ENCODE data around the gene HDAC4. TPM values are rescaled to one million over a fixed set of nuclear protein-coding genes. Genes with fewer than 3 reads are reported as not detected.
"Not testable (repeated sequence)": the region's sequence is repeated elsewhere in the genome, so short reads cannot be mapped to it uniquely, and the experiment has no call there.

Gene HDAC4
- total RNA-seq, result 19.6 and 20.3 TPM in 2 replicates

- H3K4me3 ChIP-seq (ENCODE audit: low read depth, low read length), result peak within 1 kb of the TSS; percentile 93
- TF ChIP-seq, protein P1, sequence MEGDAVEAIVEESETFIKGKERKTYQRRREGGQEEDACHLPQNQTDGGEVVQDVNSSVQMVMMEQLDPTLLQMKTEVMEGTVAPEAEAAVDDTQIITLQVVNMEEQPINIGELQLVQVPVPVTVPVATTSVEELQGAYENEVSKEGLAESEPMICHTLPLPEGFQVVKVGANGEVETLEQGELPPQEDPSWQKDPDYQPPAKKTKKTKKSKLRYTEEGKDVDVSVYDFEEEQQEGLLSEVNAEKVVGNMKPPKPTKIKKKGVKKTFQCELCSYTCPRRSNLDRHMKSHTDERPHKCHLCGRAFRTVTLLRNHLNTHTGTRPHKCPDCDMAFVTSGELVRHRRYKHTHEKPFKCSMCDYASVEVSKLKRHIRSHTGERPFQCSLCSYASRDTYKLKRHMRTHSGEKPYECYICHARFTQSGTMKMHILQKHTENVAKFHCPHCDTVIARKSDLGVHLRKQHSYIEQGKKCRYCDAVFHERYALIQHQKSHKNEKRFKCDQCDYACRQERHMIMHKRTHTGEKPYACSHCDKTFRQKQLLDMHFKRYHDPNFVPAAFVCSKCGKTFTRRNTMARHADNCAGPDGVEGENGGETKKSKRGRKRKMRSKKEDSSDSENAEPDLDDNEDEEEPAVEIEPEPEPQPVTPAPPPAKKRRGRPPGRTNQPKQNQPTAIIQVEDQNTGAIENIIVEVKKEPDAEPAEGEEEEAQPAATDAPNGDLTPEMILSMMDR (IDR thresholded peaks at IDR 0.05; ENCODE audit: insufficient read depth, low read depth, low read length), result no peak
- no peak for DNase-seq (ENCODE audit: low read depth)
Observed at GRCh38 chr2:239400596-239401066, at the start of gene HDAC4. Gene HDAC4 (minus strand): TSS chr2:239401020. CDS start chr2:239352699, 48,321 bp downstream.

DNA sequence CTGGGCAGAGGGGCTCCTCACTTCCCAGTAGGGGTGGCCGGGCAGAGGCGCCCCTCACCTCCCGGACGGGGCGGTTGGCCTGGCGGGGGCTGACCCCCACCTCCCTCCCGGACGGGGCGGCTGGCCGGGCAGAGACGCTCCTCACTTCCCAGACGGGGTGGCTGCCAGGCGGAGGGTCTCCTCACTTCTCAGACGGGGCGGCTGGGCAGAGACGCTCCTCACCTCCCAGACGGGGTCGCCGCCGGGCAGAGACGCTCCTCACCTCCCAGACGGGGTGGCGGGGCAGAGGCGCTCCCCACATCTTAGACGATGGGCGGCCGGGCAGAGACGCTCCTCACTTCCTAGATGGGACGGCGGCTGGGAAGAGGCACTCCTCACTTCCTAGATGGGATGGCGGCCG, 48.6 kb upstream of the HDAC4 start:
- not testable (repeated sequence) for H3K4me3 ChIP-seq (ENCODE audit: low read depth, low read length); DNase-seq (ENCODE audit: low read depth)

DNA sequence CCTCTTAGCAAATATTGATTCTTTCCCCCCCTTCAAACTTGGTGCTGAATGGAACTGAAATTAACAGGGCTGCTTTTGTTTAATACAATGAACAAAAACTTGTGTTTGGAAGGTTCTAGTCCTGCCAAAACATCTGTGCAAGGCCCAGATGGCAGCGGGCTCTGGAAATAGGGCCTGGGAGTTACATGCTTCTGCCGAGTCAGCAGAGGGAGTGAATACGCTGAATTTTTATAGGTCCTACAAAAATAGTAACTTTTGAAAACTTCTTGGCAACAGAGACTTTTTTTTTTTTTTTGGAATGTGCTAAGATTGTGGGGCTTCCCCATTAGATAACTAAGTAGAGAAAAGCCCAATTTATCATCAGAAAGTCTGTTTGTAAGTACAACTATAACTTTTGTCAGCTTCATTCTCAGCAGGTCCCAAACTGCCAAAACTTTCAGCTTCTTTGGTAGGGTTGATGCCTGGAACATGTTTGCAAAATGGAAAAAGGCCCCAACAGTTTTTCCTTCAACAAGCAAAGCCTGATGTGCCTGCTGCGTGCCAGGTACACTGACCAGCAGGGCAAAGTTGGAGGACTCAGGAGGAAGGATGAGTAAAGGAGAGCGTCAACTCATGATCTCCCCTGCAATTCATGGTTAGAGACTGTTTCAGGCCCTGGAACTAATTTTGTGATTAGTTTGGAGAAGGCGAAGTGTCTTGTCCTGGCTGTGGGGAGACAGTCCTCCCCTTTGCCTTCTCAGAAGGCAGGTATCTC, 45.1 kb upstream of the HDAC4 start:
- peak; percentile 38 for DNase-seq (ENCODE audit: low read depth)
- TF ChIP-seq, protein P1 (IDR thresholded peaks at IDR 0.05; ENCODE audit: insufficient read depth, low read depth, low read length), result no peak
- H3K4me3 ChIP-seq (ENCODE audit: low read depth, low read length), result no peak overlapping the region

DNA sequence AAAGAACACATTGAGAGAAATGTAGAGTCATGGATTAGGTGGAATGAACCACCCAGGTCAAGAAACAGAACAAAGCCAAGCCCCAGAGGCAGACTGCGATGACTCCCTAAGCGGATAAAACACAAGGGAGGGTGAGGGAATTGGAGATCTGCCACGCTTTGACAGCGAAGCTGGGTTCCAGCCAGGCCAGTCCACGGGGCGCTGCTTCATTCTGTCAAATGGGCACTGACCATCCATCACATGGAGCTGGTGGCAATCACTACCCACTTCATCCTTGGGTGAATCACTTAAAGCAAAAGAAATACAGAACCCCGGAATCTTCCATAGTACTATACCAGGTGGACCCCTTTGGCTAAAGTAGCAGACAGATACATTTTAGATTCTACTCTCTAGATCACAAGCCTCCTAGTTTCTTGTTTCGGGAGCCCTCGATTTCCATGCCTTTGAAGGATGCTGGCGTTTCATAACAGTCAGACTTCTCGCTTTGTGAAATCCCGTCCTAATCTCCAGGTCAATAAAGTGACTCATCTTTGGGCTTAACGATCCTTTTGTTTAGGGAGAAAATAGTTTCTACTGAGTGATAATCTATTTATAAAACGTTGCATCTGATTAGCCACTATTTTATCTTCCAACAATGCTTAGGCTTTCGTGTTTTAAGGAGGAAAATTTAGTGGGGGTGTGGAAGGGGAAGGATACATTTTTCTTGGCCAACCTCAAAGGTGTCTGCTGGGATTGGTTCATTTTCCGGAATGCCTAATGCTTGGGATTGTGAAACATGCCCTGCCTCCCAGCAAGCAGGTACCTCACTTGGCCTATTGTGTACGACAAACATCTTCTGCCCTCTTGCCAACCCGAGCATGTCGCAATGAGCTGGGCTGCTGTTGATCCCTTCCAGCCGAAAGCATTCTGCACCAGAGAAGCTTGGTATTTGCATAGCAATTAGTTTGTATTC, 44.1 kb upstream of the HDAC4 start:
- TF ChIP-seq, protein P1 (IDR thresholded peaks at IDR 0.05; ENCODE audit: insufficient read depth, low read depth, low read length), result no peak
- DNase-seq (ENCODE audit: low read depth), result peak; percentile 44
- H3K4me3 ChIP-seq (ENCODE audit: low read depth, low read length), result no peak overlapping the region

DNA sequence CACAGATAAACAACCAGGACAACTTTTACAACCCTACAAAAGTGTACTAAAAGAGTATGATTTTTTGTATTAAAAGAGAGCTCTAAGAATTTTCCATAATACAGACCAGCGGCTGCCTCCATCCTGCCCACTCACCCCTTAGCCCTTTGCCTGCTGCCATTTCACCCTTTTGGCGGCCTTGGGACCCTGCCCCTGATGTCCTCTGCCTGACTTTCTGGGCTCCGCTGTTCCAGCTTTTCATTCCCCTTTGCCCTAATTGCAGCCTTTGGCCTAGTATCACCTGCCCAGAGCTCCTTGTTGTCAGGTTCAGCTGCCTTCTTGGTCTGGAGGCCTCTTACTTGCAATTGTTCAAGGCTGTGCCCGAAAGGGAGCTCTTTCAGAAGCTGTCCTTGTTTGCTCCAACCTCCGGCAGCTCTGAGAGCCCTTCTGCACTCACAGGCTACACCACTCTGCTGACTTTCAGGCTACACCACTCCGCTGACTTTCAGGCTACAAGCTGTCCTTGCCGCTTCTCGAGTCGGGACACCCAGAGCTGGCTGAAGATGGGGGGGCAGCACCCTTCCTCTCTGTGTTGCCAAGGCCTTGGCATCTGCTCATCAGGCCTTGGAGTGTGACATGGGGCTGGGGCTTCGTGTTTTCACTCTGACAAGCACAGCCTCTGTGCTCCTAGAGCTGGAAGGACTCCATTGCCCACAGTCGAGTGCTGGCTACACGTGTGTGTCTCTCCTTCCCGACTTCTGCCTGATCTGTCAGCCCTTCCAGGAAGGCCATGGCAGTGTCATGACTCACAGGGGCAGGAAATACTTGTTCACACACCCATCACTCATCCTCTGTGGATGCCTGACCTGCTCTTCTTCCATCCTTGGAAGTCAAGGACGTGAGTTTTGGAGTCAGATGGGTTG, 43.1 kb upstream of the HDAC4 start:
- TF ChIP-seq, protein P1 (IDR thresholded peaks at IDR 0.05; ENCODE audit: insufficient read depth, low read depth, low read length), result no peak

DNA sequence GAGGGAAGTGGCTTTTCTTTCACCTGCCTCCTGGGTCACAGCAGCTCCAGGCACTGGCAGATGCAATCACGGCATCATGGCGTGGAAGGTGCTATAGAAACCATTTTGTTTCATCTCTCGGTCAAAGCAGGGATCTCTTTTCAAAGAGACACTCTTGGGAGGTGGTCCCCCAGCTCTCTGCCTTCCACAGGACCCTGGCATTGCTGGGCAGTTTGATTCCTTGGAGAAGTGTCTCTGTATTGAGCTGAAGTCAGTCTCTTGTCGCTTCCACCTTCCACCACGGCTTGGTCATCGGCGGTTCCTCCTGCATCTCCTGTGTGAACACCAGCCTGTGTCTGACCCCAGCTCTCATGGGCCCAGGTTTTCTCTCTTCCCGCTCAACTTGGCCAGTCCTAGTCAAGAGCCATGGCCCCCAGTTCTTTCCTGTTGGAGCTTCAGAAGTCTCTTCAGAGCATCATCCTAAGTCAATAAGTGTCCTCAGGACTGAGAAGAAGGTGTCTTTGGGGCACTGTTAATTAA, 42.3 kb upstream of the HDAC4 start:
- TF ChIP-seq, protein P1 (IDR thresholded peaks at IDR 0.05; ENCODE audit: insufficient read depth, low read depth, low read length), result no peak
- no peak for DNase-seq (ENCODE audit: low read depth)
- H3K4me3 ChIP-seq (ENCODE audit: low read depth, low read length), result no peak overlapping the region

More for the DNA sequence above, 43.1 kb upstream of the HDAC4 start:
- no peak for DNase-seq (ENCODE audit: low read depth)
- H3K4me3 ChIP-seq (ENCODE audit: low read depth, low read length), result no peak overlapping the region

Measured in fibroblast of villous mesenchyme (primary cell).